ENCODE measurements around the gene RNF212. TPM values are rescaled to one million over a fixed set of nuclear protein-coding genes. Genes with fewer than 3 reads are reported as not detected.
"Not testable (repeated sequence)": the region's sequence is repeated elsewhere in the genome, so short reads cannot be mapped to it uniquely, and the experiment has no call there.

Gene RNF212
- total RNA-seq, 1 donor = 2.8 TPM

DNA sequence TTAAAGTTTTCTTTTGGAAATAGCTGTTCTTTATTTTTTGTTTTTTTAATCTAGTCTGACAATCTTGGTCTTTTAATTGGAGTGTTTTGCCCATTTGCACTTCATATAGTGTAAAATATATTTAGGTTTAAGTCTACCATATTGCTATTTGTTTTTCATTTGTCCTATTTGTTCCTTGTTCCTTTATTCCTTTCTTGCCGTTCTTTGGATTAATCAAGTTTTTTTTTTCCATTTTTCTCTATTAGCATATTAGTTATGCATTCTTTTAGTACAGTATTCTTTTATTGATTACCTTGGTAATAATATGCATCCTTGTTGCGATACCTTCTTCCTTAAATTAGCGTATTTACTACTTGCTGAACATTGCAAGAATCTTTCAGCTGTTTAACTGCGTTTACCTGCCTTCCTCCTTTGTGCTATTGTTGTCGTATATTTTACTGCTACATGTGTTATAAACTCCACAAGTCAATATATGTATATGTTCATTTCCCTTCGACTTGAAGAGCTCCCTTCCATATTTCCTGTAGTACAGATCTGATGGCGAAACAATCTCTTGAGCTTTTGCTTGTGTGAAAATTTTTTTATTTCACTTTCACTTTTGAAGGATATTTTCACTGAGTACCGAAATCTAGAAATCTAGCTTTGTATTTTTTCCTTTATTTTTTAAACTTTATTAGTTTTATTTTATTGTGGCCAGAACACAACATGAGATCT lies 23.9 kb upstream of the RNF212 start:
- DNase-seq (ENCODE audit: low read depth) = peak; percentile 21
- peak overlapping the region; percentile 17 for H3K4me3 ChIP-seq (ENCODE audit: low read depth, low read length)
- TF ChIP-seq, protein P1, sequence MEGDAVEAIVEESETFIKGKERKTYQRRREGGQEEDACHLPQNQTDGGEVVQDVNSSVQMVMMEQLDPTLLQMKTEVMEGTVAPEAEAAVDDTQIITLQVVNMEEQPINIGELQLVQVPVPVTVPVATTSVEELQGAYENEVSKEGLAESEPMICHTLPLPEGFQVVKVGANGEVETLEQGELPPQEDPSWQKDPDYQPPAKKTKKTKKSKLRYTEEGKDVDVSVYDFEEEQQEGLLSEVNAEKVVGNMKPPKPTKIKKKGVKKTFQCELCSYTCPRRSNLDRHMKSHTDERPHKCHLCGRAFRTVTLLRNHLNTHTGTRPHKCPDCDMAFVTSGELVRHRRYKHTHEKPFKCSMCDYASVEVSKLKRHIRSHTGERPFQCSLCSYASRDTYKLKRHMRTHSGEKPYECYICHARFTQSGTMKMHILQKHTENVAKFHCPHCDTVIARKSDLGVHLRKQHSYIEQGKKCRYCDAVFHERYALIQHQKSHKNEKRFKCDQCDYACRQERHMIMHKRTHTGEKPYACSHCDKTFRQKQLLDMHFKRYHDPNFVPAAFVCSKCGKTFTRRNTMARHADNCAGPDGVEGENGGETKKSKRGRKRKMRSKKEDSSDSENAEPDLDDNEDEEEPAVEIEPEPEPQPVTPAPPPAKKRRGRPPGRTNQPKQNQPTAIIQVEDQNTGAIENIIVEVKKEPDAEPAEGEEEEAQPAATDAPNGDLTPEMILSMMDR (IDR thresholded peaks at IDR 0.05; ENCODE audit: insufficient read depth, low read length) = no peak

DNA sequence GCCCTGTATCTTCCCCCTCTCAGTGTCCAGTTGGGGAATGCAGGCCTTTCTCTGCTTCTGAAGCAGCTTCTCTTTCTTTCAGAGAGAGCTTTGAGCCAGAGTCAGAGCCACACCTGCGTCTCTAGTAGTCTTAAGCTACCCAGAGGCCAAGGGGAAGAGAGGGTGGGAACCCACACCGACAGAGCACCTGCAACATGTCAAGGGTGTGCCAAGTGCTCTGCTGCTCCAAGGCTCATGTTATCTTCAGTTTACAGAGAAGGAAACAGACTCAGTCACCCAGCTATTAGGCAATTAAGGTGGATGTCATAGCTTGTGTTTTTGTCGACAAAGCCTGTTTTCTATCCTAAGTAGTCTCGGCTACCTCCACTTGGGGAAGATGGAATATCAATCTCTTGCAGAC lies 22.7 kb upstream of the RNF212 start:
- DNase-seq (ENCODE audit: low read depth) = peak; percentile 10
- TF ChIP-seq, protein P1 (IDR thresholded peaks at IDR 0.05; ENCODE audit: insufficient read depth, low read length) = no peak
- H3K4me3 ChIP-seq (ENCODE audit: low read depth, low read length) = no peak overlapping the region

DNA sequence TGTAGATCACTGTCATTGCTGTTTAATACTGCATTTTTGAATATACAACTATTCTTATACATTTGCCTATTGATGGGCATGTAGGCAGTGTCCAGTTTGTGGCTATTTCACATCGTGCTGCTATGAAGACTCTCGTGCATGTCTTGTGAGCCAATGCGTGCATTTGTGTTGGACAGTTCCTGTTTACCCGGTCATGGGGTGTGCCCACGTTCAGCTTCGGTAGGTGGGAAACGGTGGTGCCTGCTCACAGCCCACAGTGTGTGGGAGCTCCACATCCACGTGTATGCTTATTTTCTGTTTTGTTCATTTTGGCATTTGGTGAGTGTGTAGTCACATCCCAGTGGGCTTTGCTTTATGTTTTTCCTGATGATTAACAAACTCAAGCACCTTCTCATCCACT lies 19.7 kb upstream of the RNF212 start:
- TF ChIP-seq, protein P1 (IDR thresholded peaks at IDR 0.05; ENCODE audit: insufficient read depth, low read length) = no peak
- DNase-seq (ENCODE audit: low read depth) = no peak

DNA sequence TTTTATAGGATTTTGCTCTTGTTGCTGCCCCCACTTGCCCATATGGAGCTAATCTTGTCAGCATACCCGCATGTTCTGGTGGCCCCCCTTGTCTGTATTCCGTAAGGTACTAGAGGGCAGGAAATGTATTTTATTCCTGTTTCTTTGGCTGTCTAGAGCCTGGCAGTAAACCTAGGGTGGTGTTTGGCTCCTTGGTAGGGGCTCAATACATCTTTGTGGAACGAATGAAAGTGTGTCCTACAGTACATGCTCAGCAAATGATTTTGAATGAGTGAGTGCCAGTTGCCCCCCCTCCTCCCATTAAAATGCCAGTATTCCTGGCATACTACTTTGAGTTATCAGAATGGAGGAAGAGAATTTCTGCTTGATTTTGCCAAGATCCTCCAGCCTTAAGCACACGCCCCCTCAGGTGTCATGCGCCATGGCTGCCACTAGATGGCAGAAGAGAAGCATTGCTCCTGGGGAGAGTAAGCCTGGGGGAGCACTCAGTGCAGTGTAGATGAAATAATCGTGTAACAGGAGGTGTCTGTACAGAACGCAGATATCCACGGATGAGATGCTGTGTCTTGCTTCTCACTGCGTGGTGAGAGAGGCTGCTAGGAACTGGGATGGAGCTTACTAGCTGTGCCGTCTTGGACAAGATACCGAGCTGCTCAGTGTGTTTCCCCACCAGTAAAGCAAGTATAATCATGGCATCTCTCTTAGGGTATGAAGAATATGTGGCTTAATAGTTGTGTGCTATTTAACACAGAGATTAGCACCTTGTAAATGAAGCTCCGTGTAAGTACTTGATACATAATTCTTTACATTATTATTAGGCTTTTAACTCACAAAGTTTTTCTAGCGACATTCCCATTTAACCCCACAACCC lies 17.2 kb upstream of the RNF212 start:
- TF ChIP-seq, protein P1 (IDR thresholded peaks at IDR 0.05; ENCODE audit: insufficient read depth, low read length) = peak; percentile 100
- no peak overlapping the region for H3K4me3 ChIP-seq (ENCODE audit: low read depth, low read length)
- peak; percentile 88 for DNase-seq (ENCODE audit: low read depth)

More for the DNA sequence above, 19.7 kb upstream of the RNF212 start:
- no peak overlapping the region for H3K4me3 ChIP-seq (ENCODE audit: low read depth, low read length)

DNA sequence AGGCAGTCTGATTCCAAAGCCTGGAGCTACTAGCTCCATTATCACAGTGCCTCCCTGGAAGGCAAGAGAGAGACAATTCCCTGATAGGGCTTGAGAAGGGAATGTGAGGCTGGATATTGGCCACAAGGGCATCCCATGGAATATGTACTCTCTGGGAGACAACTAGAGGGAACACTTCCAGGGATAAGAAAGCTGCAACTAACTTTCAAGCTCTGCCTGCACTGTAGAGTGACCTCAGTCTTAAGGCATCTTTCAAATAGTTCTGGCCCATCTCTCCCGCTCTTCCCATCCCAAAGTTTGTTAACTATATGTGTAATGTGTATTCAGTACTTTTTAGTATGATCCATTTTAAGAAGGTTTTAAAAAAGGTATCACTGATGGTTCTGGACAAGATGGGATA lies 13.1 kb upstream of the RNF212 start:
- no peak overlapping the region for H3K4me3 ChIP-seq (ENCODE audit: low read depth, low read length)
- peak; percentile 51 for DNase-seq (ENCODE audit: low read depth)
- TF ChIP-seq, protein P1 (IDR thresholded peaks at IDR 0.05; ENCODE audit: insufficient read depth, low read length) = peak; percentile 5

DNA sequence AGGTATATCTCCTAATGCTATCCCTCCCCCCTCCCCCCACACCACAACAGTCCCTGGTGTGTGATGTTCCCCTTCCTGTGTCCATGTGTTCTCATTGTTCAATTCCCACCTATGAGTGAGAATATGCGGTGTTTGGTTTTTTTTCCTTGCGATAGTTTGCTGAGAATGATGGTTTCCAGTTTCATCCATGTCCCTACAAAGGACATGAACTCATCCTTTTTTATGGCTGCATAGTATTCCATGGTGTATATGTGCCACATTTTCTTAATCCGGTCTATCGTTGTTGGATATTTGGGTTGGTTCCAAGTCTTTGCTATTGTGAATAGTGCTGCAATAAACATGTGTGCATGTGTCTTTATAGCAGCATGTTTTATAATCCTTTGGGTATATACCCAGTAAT lies 12.1 kb upstream of the RNF212 start:
- H3K4me3 ChIP-seq (ENCODE audit: low read depth, low read length); DNase-seq (ENCODE audit: low read depth): not testable (repeated sequence)

DNA sequence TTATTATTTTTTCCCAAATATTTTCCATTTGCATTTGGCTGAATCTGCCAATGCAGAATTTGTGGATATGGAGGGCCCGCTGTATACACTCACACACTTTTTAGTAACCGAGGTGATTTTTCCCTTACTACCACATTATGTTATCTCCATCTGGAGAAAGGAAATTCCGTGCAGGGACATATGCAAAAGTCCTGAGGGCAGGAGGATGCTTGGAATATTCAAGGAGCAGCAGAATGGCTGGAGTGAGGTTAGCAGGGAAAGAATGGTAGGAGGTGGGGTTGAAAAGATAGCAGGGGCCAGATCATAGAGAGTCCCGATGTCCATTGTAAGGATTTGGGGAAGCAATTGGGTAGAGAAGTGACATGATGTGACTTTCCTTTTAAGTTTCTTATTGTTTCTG lies 11.5 kb upstream of the RNF212 start:
- no peak for DNase-seq (ENCODE audit: low read depth)
- TF ChIP-seq, protein P1 (IDR thresholded peaks at IDR 0.05; ENCODE audit: insufficient read depth, low read length) = no peak
- H3K4me3 ChIP-seq (ENCODE audit: low read depth, low read length) = no peak overlapping the region

Measured in fibroblast of the aortic adventitia (primary cell).